ENCODE measurements around the gene PIK3R4. TPM values are rescaled to one million over a fixed set of nuclear protein-coding genes. Genes with fewer than 3 reads are reported as not detected.

The PIK3R4 gene
- total RNA-seq, 1 donor from 2014 or later: 33.7 TPM

GRCh38 chr3:130688015-130688688 lies 58.5 kb downstream of the PIK3R4 start:
- no peak for DNase-seq

DNA sequence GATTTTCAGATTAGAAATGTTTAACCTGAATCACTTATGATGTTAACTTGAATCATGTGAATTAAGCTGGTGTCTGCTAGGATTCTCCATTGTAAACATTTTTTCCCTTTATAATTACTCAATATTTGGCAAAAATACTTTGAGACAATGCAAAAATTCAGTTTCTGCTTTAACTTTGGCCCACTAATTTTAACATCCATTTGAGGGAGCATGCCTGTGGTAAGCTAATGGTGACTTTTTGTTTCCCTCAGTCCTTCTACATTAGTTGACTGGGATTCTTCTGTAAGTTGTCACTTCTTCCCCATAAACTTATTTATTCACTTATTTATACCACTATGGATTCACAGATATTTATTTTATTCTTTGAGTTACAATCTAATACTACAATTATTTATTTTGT lies 59.3 kb downstream of the PIK3R4 start:
- no peak for DNase-seq

DNA sequence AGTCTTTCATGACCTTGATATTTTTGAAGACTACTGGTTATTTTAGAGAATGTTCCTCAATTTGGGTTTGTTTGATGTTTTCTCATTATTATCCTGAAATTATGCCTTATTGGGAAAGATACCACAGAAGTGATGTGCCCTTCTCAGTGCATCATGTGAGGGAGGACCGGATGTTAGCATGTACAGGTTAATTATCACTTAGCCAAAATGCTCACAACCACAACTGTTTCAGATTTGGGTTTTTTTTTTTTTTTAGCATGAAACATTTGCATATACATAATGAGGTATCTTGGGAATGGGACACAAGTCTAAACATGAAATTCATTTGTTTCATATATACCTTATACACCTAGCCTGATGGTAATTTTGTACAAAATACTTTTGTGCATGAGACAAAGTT lies 59.8 kb downstream of the PIK3R4 start:
- no peak for DNase-seq

DNA sequence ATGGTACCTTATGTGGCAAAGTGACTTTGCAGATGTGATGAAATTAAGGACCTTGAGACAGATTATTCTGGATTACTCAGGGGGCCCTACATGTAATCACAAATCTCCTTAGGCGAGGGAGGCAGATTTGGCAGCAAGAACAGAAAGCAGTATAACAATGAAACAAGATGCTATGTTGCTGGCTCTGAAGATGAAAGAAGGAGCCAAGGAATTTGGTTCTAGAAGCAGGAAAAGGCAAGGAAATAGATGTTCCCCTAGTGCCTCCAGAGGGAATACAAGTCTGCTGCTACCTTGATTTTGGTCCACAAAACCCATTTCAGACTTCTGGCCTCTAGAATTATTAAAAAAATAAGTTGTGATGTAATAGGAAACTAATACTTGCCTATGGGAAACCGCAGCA lies 64.5 kb downstream of the PIK3R4 start:
- DNase-seq: no peak

DNA sequence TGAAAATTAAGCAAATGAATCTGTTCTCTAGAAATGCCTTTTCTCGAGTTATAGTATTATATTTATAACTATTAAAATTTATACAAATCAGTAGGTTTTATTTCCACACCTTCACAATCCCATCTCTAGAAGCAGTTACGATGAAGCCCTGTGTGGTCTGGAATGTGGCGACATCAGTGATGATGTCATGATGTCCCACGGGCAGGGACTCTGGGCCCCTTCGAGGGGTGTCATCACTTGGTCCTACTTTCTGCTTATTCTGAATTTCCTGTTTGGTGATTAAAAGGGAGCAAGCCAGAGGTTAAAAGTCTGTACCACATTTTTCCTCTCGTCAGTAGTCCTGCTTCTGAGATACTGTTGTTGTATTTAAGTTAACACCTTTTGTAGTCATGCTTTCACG lies 67.4 kb downstream of the PIK3R4 start:
- DNase-seq: no peak

DNA sequence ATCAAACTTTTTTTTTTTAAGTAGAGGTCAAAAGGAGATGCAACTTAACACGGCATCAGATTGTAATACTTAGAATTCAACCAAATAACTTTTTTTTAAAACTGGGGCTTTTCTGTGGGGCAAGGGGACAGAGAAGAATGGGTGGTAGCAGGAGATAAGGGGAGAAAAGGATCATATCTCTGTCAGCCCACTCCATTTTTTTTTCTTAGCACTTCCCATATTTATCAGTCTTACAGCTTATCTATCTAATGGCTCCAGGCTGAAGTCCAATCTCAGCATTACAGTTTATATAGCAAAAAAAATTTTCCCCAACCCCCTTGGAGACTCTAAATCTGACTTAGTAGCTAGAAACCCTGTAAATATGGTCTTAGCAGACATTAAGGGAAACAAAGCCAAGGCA lies 69.3 kb downstream of the PIK3R4 start:
- DNase-seq: no peak

GRCh38 chr3:130671545-130672312 lies 74.9 kb downstream of the PIK3R4 start:
- no peak for DNase-seq

DNA sequence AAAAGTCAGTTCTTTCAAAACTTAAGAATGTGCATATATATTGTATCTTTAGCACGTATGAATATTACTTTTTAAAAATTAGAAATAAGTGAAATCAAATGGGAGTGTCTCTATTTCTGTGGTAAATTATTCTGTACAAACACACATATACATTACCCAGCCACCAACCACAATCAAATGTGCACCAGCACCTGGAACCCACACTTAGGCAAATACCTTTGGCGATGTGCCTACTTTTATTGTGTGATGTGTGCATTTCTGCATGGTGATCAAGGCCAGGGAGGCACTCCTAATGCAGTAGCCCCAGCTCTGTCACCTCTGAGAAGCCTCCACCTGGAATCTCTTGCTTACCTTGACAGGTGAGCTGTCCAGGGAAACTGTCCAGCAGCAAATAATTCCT lies 76.9 kb downstream of the PIK3R4 start:
- no peak for DNase-seq

DNA sequence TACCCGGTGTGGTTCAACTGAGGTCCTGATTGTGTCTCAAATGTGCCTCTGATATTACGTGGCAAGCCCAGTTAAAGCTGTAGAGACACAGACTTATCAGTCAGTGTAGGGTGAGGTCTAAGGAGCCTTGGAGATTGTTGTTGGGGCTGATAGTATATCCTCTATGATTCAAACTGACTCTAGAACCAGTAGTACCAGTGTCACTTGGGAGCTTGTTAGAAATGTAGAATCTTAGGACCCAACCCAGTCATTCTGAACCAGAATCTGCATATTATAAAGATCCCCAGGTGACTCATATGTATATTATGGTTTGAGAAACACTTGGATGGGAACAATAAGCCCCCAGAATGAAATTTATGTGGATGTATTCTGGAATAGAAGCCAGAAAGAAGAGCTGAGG lies 83.5 kb downstream of the PIK3R4 start:
- DNase-seq: no peak

DNA sequence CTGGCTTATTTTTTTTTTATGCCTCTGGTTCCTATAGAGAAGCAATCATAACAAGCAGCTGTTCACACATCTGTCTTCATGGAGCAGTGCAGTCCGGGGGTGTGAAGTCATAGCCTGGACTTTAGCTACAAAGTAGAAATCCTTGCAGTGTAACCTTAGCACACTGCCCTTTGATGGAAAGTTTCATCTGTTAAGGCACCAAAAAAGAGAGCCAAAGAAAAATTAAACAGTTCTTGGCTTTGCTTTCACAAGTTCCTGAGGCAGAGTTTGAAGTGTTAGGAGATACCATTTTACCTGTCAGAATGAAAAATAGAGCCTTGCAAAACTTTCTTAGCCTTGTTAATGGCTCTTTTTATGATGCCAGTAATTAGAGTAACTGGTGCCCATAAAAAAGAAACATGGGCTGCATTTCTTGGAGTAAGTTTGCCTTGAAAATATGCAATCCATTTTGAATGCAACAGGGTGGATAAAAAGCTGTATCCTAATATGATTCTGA lies 84.1 kb downstream of the PIK3R4 start:
- DNase-seq: no peak

- no peak for DNase-seq
These were observed 85.3 kb downstream of the PIK3R4 start for GRCh38 chr3:130661140-130661891.

DNA sequence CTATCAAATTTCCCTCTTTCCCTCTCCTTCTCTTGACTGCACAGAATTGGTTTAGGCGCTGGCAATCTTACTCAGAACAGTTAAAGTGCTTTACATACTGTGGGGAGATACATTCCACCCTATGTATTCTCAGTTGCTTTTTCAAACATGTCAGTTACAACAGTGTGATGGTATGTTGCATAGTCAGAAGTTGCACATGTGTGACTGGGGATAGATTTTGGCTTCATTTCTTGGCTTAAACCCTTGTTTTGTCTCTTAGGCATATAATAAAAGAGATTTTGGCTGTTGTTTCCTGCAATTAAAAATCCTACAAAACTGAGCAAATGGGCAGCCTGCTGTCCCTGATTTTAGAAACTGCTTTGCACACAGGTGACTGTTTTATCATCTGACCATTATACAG lies 86.7 kb downstream of the PIK3R4 start:
- no peak for DNase-seq

DNA sequence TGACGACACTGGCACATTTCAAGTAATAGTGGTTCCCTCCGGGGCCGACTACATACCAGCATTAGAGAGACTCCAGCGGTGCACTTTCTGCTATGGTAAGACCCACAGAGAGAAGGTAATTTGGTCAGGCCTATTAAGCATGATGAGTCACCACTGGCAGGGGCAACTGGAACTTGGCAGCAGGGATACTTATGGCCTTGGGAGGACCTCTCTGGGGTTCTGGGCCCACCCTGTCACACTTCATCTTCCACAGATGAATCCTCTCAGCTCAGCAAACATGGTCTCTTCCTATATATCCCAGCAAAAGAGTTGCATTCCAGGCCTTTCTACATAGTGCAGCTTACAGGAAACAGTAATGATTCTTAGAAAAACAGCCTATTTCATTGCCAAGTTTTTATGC lies 88.0 kb downstream of the PIK3R4 start:
- peak; percentile 20 for DNase-seq

GRCh38 chr3:130656627-130657026 lies 90.0 kb downstream of the PIK3R4 start:
- no peak for DNase-seq

DNA sequence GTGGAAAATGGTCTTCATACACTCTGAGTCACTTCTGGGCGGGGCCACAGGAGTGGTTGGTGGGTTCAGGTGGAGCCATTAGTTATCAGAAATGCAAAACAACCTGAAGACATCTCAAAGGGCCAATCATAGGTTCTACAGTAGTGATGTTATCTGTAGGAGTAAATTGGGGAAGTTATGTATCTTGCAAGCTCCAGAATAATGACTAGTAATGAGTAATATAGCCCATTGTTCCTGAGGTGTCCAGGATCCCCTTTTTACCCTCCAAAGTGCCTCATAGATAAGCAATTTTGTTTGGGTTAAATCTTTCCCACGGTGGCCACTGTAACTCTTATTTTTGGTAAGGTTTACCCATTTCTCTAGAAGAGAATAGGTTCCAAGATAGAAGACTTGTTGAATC lies 91.7 kb downstream of the PIK3R4 start:
- DNase-seq: no peak

GRCh38 chr3:130654091-130654490 lies 92.5 kb downstream of the PIK3R4 start:
- no peak for DNase-seq

DNA sequence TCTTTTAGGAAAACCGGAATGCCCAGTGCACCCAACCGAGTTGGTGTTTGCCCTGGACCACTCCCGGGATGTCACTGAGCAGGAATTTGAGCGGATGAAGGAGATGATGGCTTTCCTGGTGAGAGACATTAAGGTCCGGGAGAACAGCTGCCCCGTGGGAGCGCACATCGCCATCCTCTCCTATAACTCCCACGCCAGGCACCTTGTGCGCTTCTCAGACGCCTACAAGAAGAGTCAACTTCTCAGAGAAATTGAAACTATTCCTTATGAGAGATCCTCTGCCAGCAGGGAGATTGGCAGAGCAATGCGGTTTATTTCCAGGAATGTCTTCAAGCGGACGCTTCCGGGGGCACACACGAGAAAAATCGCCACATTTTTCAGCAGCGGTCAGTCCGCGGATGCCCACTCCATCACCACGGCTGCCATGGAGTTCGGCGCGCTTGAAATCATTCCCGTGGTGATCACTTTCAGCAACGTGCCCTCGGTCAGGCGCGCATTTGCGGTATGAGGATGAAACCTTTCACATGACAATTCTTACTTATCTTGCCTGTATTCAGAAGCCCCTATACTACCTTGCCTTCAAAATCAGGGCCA lies 97.5 kb downstream of the PIK3R4 start:
- no peak for DNase-seq

GRCh38 chr3:130648293-130648692 lies 98.3 kb downstream of the PIK3R4 start:
- no peak for DNase-seq

GRCh38 chr3:130645261-130645660 lies 101.4 kb downstream of the PIK3R4 start:
- no peak for DNase-seq

GRCh38 chr3:130644628-130645253 lies 101.9 kb downstream of the PIK3R4 start:
- DNase-seq: peak; percentile 8

DNA sequence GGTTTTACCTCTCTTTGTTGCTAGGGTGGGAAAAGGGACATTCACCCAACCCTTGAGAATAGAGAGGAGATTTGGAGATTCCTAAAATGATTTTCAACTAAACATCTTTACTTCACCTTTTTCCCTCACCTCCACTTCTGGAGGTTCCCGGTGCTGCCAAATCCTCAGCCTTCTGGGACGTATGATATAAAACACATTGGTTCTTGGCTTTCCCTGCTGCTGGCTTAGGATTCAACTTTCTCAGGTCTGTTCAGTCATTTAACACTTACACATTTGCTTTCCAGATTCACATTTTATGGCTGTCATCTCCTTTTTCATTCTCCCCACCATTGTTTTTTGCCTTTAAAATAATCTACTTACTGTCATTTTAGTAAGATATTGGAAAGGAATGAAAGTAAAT lies 106.6 kb downstream of the PIK3R4 start:
- DNase-seq: no peak

GRCh38 chr3:130636480-130637234 lies 110.0 kb downstream of the PIK3R4 start:
- no peak for DNase-seq

All from dermis blood vessel endothelial cell (primary cell).